Activated naive CD8-positive, alpha-beta T cell treated with anti-CD3 and anti-CD28 coated beads, Interleukin-2, amount 10 ng/mL, durations not matched to agents 7 days and 5 days (primary cell): Measurements from ENCODE around the gene MS4A7. TPM values are rescaled to one million over a fixed set of nuclear protein-coding genes. Genes with fewer than 3 reads are reported as not detected.

Experiments used
- ATAC-seq: fragments of 150-1000 bp; cut with Tn5 transposase; one replicate; pipeline ENCODE4 v1.10.0; 2021; ENCODE audit warnings: low read depth, moderate library complexity
- POLR2A ChIA-PET: fragments of 350-600 bp; sonication (Branson Sonifier 250); formaldehyde crosslinking; loops from one replicate; lab custom pipeline; 2021; ENCODE audit warnings: antibody characterized with exemption; lab: Charles Lee
- DNase-seq: peaks from one replicate; pipeline ENCODE4 v3.0.0; 2021
- H3K27ac Mint-ChIP-seq: one replicate; pipeline ENCODE4 v1.8.0; 2022; ENCODE audit warnings: mild to moderate bottlenecking, mixed read lengths
- H3K27me3 Mint-ChIP-seq: one replicate; pipeline ENCODE4 v1.8.0; 2022; ENCODE audit warnings: mild to moderate bottlenecking, moderate library complexity, mixed read lengths
- H3K36me3 Mint-ChIP-seq: one replicate; pipeline ENCODE4 v1.8.0; 2021; ENCODE audit warnings: mild to moderate bottlenecking, mixed read lengths
- H3K4me1 Mint-ChIP-seq: one replicate; pipeline ENCODE4 v1.8.0; 2021; ENCODE audit warnings: mixed read lengths
- H3K4me3 Mint-ChIP-seq: one replicate; pipeline ENCODE4 v1.8.0; 2022; ENCODE audit warnings: mild to moderate bottlenecking, moderate library complexity, mixed read lengths
- H3K9me3 Mint-ChIP-seq: one replicate; pipeline ENCODE4 v1.8.0; 2021; ENCODE audit warnings: mixed read lengths
- total RNA-seq, 2 experiments: library from RNA; stranded (reverse); gene quantifications; one replicate each; pipeline ENCODE4 v1.2.3, GENCODE V29; 2021

The MS4A7 gene
- total RNA-seq, 2 experiments from 2014 or later = 0.99 to 1.6 TPM

GRCh38 chr11:60377401-60378136, 763 bp upstream of the MS4A7 start:
- H3K27ac Mint-ChIP-seq = no peak overlapping the region
- no peak for ATAC-seq
- no peak for DNase-seq

GRCh38 chr11:60389279-60389910, 11.1 kb downstream of the MS4A7 start:
- ATAC-seq (no peak), DNase-seq (no peak)
- H3K27ac Mint-ChIP-seq = no peak overlapping the region
- POLR2A ChIA-PET = no interaction called here
- H3K9me3 Mint-ChIP-seq = no peaks in the 10 kb centered on the region
- H3K4me1 Mint-ChIP-seq = peaks cover 2% of the 10 kb centered on the region
- peaks cover 3% of the 10 kb centered on the region for H3K27me3 Mint-ChIP-seq
- no peak overlapping the region for H3K4me3 Mint-ChIP-seq
- no peaks in the 10 kb centered on the region for H3K36me3 Mint-ChIP-seq

More at GRCh38 chr11:60377401-60378136, 763 bp upstream of the MS4A7 start:
- Mint-ChIP-seq H3K36me3 (no peaks in the 10 kb centered on the region), H3K4me1 (peaks cover 8% of the 10 kb centered on the region), H3K27me3 (peaks cover 5% of the 10 kb centered on the region), H3K9me3 (no peaks in the 10 kb centered on the region), H3K4me3 (no peak overlapping the region)
- POLR2A ChIA-PET = no interaction called here

GRCh38 chr11:60390419-60390818, 12.1 kb downstream of the MS4A7 start:
- POLR2A ChIA-PET = no interaction called here
- Mint-ChIP-seq H3K27ac (no peak overlapping the region), H3K9me3 (no peaks in the 10 kb centered on the region), H3K27me3 (peaks cover 3% of the 10 kb centered on the region), H3K4me3 (no peak overlapping the region), H3K4me1 (peaks cover 2% of the 10 kb centered on the region), H3K36me3 (no peaks in the 10 kb centered on the region)
- DNase-seq = no peak
- no peak for ATAC-seq

- Mint-ChIP-seq H3K4me1 (peaks cover 2% of the 10 kb centered on the region), H3K36me3 (no peaks in the 10 kb centered on the region), H3K9me3 (no peaks in the 10 kb centered on the region), H3K27me3 (peaks cover 10% of the 10 kb centered on the region), H3K4me3 (no peak overlapping the region), H3K27ac (no peak overlapping the region)
- POLR2A ChIA-PET = no interaction called here
- ATAC-seq (no peak), DNase-seq (no peak)
Measured at GRCh38 chr11:60392361-60392760, 14.0 kb downstream of the MS4A7 start.

- H3K27ac Mint-ChIP-seq = no peak overlapping the region
- H3K36me3 Mint-ChIP-seq = no peaks in the 10 kb centered on the region
- no peaks in the 10 kb centered on the region for H3K9me3 Mint-ChIP-seq
- H3K27me3 Mint-ChIP-seq = peaks cover 11% of the 10 kb centered on the region
- H3K4me3 Mint-ChIP-seq = no peak overlapping the region
- peaks cover 2% of the 10 kb centered on the region for H3K4me1 Mint-ChIP-seq
- POLR2A ChIA-PET = no interaction called here
- DNase-seq (no peak), ATAC-seq (no peak)
Measured at GRCh38 chr11:60393016-60393415, 14.7 kb downstream of the MS4A7 start.

- H3K27me3 Mint-ChIP-seq = peaks cover 8% of the 10 kb centered on the region
- DNase-seq (no peak), ATAC-seq (no peak)
- no peaks in the 10 kb centered on the region for H3K36me3 Mint-ChIP-seq
- H3K4me3 Mint-ChIP-seq = no peak overlapping the region
- H3K4me1 Mint-ChIP-seq = no peaks in the 10 kb centered on the region
- H3K27ac Mint-ChIP-seq = no peak overlapping the region
- H3K9me3 Mint-ChIP-seq = no peaks in the 10 kb centered on the region
- POLR2A ChIA-PET = no interaction called here
Measured at GRCh38 chr11:60394666-60395380, 16.5 kb downstream of the MS4A7 start.

GRCh38 chr11:60396382-60396781, 18.1 kb downstream of the MS4A7 start, which contains the start of gene MS4A14:
Gene MS4A14, plus strand, starts transcription at chr11:60396459. Its CDS starts 120 bp downstream, at chr11:60396579.
- H3K9me3 Mint-ChIP-seq = no peaks in the 10 kb centered on the region
- POLR2A ChIA-PET = no interaction called here
- ATAC-seq = no peak

GRCh38 chr11:60396799-60397198, 18.5 kb downstream of the MS4A7 start:
- no peaks in the 10 kb centered on the region for H3K36me3 Mint-ChIP-seq

More at GRCh38 chr11:60396382-60396781, 18.1 kb downstream of the MS4A7 start, which contains the start of gene MS4A14:
- no peak within 1 kb of the TSS for H3K4me3 Mint-ChIP-seq
- no peak for DNase-seq
- H3K27me3 Mint-ChIP-seq = peaks cover 8% of the 10 kb centered on the region
- no peaks in the 10 kb centered on the region for H3K36me3 Mint-ChIP-seq
- no peaks in the 10 kb centered on the region for H3K4me1 Mint-ChIP-seq
- no peak within 1 kb of the TSS for H3K27ac Mint-ChIP-seq

GRCh38 chr11:60420015-60420414, 41.7 kb downstream of the MS4A7 start:
- no peaks in the 10 kb centered on the region for H3K36me3 Mint-ChIP-seq
- ATAC-seq = no peak
- H3K27me3 Mint-ChIP-seq = no peaks in the 10 kb centered on the region
- DNase-seq = no peak
- H3K9me3 Mint-ChIP-seq = no peaks in the 10 kb centered on the region
- H3K27ac Mint-ChIP-seq = no peak overlapping the region
- POLR2A ChIA-PET = no interaction called here
- no peaks in the 10 kb centered on the region for H3K4me1 Mint-ChIP-seq
- no peak overlapping the region for H3K4me3 Mint-ChIP-seq

More at GRCh38 chr11:60396799-60397198, 18.5 kb downstream of the MS4A7 start:
- Mint-ChIP-seq H3K27me3 (peaks cover 8% of the 10 kb centered on the region), H3K27ac (no peak overlapping the region), H3K4me1 (no peaks in the 10 kb centered on the region), H3K9me3 (peaks cover 4% of the 10 kb centered on the region), H3K4me3 (no peak overlapping the region)
- no peak for DNase-seq
- ATAC-seq = no peak
- POLR2A ChIA-PET = no interaction called here

- no peaks in the 10 kb centered on the region for H3K4me1 Mint-ChIP-seq
- POLR2A ChIA-PET = no interaction called here
- no peaks in the 10 kb centered on the region for H3K9me3 Mint-ChIP-seq
- no peak for ATAC-seq
- H3K27me3 Mint-ChIP-seq = no peaks in the 10 kb centered on the region
- H3K36me3 Mint-ChIP-seq = no peaks in the 10 kb centered on the region
- H3K4me3 Mint-ChIP-seq = no peak overlapping the region
- no peak overlapping the region for H3K27ac Mint-ChIP-seq
- no peak for DNase-seq
Measured at GRCh38 chr11:60422609-60423008, 44.3 kb downstream of the MS4A7 start.

GRCh38 chr11:60428517-60428916, 50.2 kb downstream of the MS4A7 start:
- DNase-seq = no peak
- Mint-ChIP-seq H3K27me3 (peaks cover 12% of the 10 kb centered on the region), H3K9me3 (no peaks in the 10 kb centered on the region), H3K27ac (no peak overlapping the region), H3K36me3 (no peaks in the 10 kb centered on the region), H3K4me1 (no peaks in the 10 kb centered on the region), H3K4me3 (no peak overlapping the region)
- no peak for ATAC-seq
- POLR2A ChIA-PET = no interaction called here

GRCh38 chr11:60429272-60429671, 50.9 kb downstream of the MS4A7 start, which contains the start of gene MS4A5:
Gene MS4A5, plus strand, starts transcription at chr11:60429572. Its CDS starts 103 bp downstream, at chr11:60429675.
- Mint-ChIP-seq H3K4me3 (no peak within 1 kb of the TSS), H3K9me3 (no peaks in the 10 kb centered on the region), H3K27ac (no peak within 1 kb of the TSS), H3K27me3 (peaks cover 12% of the 10 kb centered on the region), H3K36me3 (no peaks in the 10 kb centered on the region), H3K4me1 (no peaks in the 10 kb centered on the region)
- DNase-seq (no peak), ATAC-seq (no peak)
- POLR2A ChIA-PET = no interaction called here

GRCh38 chr11:60431251-60431650, 52.9 kb downstream of the MS4A7 start:
- no peak for DNase-seq
- H3K36me3 Mint-ChIP-seq = no peaks in the 10 kb centered on the region
- H3K4me3 Mint-ChIP-seq = no peak overlapping the region
- no peak for ATAC-seq
- POLR2A ChIA-PET = no interaction called here
- H3K9me3 Mint-ChIP-seq = no peaks in the 10 kb centered on the region
- H3K27me3 Mint-ChIP-seq = peaks cover 12% of the 10 kb centered on the region
- no peak overlapping the region for H3K27ac Mint-ChIP-seq
- H3K4me1 Mint-ChIP-seq = no peaks in the 10 kb centered on the region
